Coronary artery (tissue), 2 donors: ENCODE data around the gene SAC3D1.

ENCODE experiments used
- DNase-seq: peaks from one replicate; pipeline ENCODE4 v3.0.0-alpha.2; 2017; ENCODE audit warnings: low spot score
- H3K27ac ChIP-seq, 2 donors: fragments of 200-600 bp; sonication (generic); one replicate each; pipeline ENCODE4 v1.5.1; 2016 to 2019
- H3K4me3 ChIP-seq: fragments of 200-600 bp; sonication (generic); 2 replicates; pipeline ENCODE4 v1.5.1; 2016; ENCODE audit warnings: mild to moderate bottlenecking, moderate library complexity
- CTCF ChIP-seq: fragments of 200-600 bp; sonication (generic); IDR thresholded peaks from one replicate; pipeline ENCODE4 v1.5.1; 2019; ENCODE audit warnings: antibody characterized with exemption

The SAC3D1 gene

DNA sequence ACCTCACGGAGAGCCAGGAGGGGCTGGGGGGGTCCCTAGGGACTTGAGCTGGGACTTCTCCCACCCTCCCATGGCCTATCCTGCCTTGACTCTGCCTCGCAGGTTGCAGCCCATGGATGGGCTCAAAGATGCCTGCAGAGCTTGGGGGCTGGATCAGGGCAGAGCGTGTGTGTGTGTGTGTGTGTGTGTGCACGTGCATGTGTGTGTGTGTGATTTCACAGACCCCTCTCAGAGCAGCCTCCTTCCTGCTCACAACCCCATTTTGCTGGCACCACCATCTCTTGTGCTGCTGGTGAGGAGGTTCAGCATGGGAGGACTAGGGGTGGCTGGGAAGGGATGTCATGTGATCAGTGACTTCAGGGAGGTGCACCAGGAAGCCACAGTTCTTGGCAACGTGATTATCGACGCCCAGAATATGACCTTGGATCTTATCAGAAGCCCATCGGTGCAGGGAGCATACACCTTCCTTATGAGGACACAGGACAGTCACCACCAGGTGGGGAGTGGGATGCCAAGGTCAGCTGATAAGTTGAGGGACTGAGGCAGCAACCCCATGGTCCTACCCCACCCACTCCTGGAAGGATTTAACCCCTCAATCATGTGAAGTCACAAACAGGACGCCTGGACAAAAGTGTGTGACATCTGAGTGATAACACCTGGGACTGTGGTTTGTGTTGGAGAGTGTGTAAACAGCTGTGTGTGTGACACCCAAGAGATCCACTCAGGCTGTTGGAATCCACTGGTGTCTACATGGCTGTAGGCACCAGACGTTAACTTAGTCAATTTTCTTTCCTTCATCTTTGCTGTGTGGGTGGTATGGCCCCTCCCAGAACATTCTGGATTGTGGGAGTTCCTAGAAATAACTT lies 19.2 kb downstream of the SAC3D1 start:
- TF ChIP-seq CTCF = no peak
- no peak for DNase-seq
- Histone ChIP-seq H3K27ac (no peak overlapping the region), H3K4me3 (no peak overlapping the region)

DNA sequence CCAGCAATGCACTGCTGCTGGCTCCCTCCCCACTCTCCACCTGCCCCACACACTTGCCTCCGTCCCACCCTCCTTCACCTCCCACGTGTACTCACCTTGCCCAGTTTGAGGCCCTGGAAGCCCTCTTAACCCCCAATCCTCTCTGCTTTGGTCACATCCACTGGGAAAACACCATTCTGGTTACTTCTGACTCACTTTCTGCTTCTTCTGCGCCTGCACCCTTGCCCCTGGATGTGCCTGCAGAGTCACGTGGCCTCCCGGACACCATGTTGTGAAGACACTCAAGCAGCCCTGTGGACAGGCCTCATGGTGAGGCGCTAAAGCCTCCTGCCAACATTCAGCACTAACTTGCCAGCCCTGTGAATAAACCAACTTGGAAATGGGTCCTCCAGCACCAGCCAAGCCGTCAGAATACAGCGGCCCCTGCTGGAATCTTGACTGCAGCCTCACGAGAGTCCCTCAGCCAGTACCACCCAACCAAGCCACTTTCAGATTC lies 20.0 kb downstream of the SAC3D1 start:
- no peak overlapping the region for H3K4me3 ChIP-seq
- H3K27ac ChIP-seq = no peak overlapping the region
- no peak for DNase-seq
- TF ChIP-seq CTCF = no peak

DNA sequence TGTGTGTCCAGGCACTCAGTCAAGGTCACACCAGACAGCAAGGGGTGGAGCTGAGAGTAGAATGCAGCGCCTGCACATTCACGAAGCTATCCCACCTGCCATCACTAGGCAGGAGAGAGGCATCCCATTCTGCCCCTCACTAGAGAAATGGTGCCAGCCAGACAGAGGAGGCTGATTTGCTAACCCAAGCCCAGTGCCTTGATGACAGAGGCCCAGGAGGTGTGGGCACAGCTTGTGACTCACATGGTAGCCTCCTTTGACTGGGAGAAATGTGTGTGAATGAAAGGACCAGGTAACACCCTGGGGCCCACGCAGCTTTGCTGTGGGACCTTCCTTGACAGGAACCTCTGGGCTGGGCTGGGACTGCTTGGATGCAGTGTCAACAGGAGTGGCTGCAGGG lies 22.5 kb downstream of the SAC3D1 start:
- Histone ChIP-seq H3K27ac (no peak overlapping the region), H3K4me3 (no peak overlapping the region)
- DNase-seq = no peak
- TF ChIP-seq CTCF = no peak

DNA sequence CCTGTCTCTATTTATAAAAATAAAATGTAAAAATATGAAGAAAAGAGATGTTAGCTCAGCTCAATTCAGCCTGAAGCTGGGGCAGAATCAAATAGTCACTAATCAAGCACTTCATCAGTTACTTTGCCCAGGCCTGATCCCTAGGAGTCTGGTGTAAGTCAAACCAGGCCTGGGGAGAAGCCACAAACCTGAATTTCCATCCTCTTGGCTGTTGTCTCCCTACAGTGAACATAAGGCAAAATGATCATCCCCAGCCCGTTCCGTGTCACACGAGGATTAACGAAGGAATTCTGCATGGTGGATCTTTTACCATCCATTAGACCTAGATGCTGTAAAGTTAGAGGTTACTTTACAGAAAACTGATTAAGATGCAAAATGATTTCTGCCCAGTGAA lies 23.8 kb downstream of the SAC3D1 start:
- no peak overlapping the region for H3K27ac ChIP-seq
- no peak overlapping the region for H3K4me3 ChIP-seq
- no peak for DNase-seq
- no peak for TF ChIP-seq CTCF

DNA sequence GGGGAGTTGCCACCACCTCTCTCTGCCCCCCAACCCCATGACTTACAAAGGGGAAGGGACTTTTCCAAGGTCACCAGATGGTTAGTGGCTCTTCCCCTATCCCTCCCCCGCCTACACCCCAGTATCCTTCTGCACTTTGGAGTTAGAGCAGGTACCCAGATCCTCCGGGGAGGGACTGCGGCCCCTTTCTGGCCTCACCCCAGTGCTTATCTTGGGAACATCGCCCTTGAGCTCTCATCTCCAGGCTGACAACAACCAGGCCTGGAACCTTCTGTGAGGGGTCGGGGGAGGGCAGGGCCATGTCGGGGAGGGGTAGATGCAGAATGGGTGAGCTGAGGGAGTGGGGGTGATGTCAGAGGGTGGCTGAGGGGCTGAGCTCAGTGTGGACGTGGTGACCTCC lies 24.8 kb downstream of the SAC3D1 start:
- no peak for DNase-seq
- Histone ChIP-seq H3K27ac (no peak overlapping the region), H3K4me3 (no peak overlapping the region)
- no peak for TF ChIP-seq CTCF

DNA sequence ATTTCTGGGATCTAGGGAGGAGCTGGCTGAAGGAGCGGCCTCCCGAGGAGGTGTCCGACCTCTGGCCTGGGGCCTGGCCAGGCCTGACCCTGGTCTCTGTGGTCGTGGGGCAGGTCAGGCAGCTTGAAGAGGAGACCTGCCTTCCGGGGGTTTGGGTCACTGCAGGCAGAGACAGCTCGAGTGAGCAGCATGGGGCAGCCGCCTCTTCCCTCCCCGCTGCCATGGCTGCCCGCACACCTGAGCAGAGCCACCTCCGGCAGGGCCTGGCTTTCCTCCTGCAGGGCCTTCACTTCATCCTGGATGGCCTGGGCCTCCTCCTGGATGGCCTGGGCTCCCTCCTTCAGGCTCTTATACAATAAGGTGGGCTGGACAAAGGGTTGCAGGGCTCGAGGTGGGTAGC lies 25.3 kb downstream of the SAC3D1 start:
- no peak overlapping the region for H3K27ac ChIP-seq
- TF ChIP-seq CTCF = no peak
- DNase-seq = no peak

DNA sequence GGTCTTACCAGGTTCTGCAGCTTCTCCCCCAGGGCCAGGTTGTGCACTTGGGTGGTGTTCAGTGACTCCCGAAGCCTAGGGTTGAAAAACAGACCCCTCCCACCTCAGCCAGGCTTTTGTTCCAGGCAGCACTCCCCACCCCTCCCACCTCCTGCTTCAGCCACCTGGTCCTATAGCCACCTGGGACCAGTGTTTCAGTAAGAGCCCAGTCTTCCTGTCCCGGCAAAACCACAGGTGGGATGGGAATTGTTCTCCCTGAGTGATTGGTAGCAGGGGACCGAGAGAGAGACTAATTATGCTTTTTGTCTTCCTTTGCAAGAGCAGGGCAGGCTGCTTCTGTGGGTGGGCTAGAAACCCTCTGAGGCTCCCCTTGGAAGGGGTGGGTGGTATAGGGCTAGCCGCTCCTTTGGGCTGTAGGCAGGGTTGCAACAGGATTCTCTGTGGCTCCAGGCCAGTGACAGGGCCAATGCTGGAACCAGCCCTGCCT lies 25.8 kb downstream of the SAC3D1 start:
- no peak for DNase-seq
- H3K4me3 ChIP-seq = no peak overlapping the region
- H3K27ac ChIP-seq = no peak overlapping the region
- TF ChIP-seq CTCF = no peak

More for the DNA sequence above, 25.3 kb downstream of the SAC3D1 start:
- no peak overlapping the region for H3K4me3 ChIP-seq
